ENCODE measurements around the gene DSCAML1. TPM values are rescaled to one million over a fixed set of nuclear protein-coding genes. Genes with fewer than 3 reads are reported as not detected.

DSCAML1 gene
- total and polyA plus RNA-seq, 2 of the 8 experiments (the other 6 are each of a cell fraction or from before 2014, with no cell fraction given), result 0.19 to 0.24 TPM

- H3K14ac ChIP-seq (ENCODE audit: insufficient read length), result no peak overlapping the region
- peaks cover 5 to 18% (median 10%) of the 10 kb centered on the region in 4 experiments for H3K4me1 ChIP-seq (replicated peaks in 1 of 4; ENCODE audit: control insufficient read depth in 3 of 4, insufficient read depth in 4 of 4, low read length in 3 of 4)
- H2AK5ac ChIP-seq (ENCODE audit: low read depth, low read length), result peak overlapping the region; percentile 39; the same call in 1 of the 2 replicates
- H3K27me3 ChIP-seq (replicated peaks in 1 of 4; ENCODE audit: control insufficient read depth in 3 of 4, extremely low read depth in 1 of 4, insufficient read depth in 3 of 4, low read length in 3 of 4), result no peaks in the 10 kb centered on the region; a peak in 1 of 7 replicates
- H2BK12ac ChIP-seq (ENCODE audit: low read depth, low read length), result peak overlapping the region; percentile 0; the same call in 1 of the 2 replicates
- H3K4me2 ChIP-seq (ENCODE audit: insufficient read depth in 1 of 2, low read depth in 2 of 2, low read length in 2 of 2), result no peak overlapping the region
- DNase-seq (ENCODE audit: low read depth in 1 of 2, low spot score in 2 of 2), result no peak
- H2BK20ac ChIP-seq (ENCODE audit: low read length), result no peak overlapping the region
- H3K23ac ChIP-seq (ENCODE audit: insufficient read length), result no peak overlapping the region
- no peak overlapping the region for H2BK5ac ChIP-seq (ENCODE audit: low read depth, low read length)
- CTCF ChIA-PET (ENCODE audit: partially characterized antibody), result interaction anchor here (0.8 to 5.3 kb wide), 21 partner anchors 10 to 336 kb away, joined by 3 to 29 read pairs (median 4); no protein-coding TSS in a partner anchor
- H3K56ac ChIP-seq (replicated peaks; ENCODE audit: insufficient read length, low read depth, low read length), result no peak overlapping the region
- peaks cover 2% of the 10 kb centered on the region; the same call in 1 of the 2 replicates for H3K23me2 ChIP-seq (ENCODE audit: low read depth, low read length)
- no peak overlapping the region for H3K4me3 ChIP-seq (ENCODE audit: extremely low read depth in 1 of 4, insufficient read depth in 2 of 4, low read depth in 3 of 4, low read length in 4 of 4)
- H4K5ac ChIP-seq (ENCODE audit: insufficient read length, low read depth, low read length), result no peak overlapping the region
- no peak overlapping the region for H2BK120ac ChIP-seq (replicated peaks; ENCODE audit: low read depth, low read length)
- 87% methylated on average over 8 of the region's 15 CpGs; no CpG with 5 or more reads in 1 of the 2 experiments for WGBS, 2 experiments (ENCODE audit: extremely low coverage in 1 of 2, insufficient coverage in 1 of 2, insufficient read length in 1 of 2, insufficient replicate concordance in 2 of 2, low coverage in 1 of 2, low lambda C conversion rate in 2 of 2, missing lambda C conversion rate in 1 of 2)
- no peak overlapping the region for H3K4ac ChIP-seq (replicated peaks; ENCODE audit: insufficient read length, low read depth, low read length)
- H4K91ac ChIP-seq (replicated peaks; ENCODE audit: insufficient read length, low read length), result peak overlapping the region; percentile 7
- H4K20me1 ChIP-seq (replicated peaks in 1 of 2; ENCODE audit: control insufficient read depth in 1 of 2, insufficient read depth in 2 of 2, low read length in 2 of 2), result no peaks in the 10 kb centered on the region
- H3K36me3 ChIP-seq (ENCODE audit: control insufficient read depth in 2 of 4, insufficient read depth in 4 of 4, low read length in 3 of 4), result no peaks in the 10 kb centered on the region
- H4K8ac ChIP-seq (ENCODE audit: extremely low read depth, insufficient read depth, low read length), result no peak overlapping the region
- no peak overlapping the region for H2AFZ ChIP-seq (ENCODE audit: low read length)
- no peaks in the 10 kb centered on the region for H3K9me3 ChIP-seq (ENCODE audit: insufficient read depth in 2 of 2, low read depth in 1 of 2, low read length in 1 of 2)
- no peaks in the 10 kb centered on the region; the same call in 1 of the 2 replicates for H3K79me1 ChIP-seq (ENCODE audit: low read depth, low read length)
- H3K27ac ChIP-seq (ENCODE audit: low read depth, low read length), result no peak overlapping the region
- H3K9ac ChIP-seq (replicated peaks in 1 of 4; ENCODE audit: extremely low read depth in 1 of 4, low read depth in 3 of 4, low read length in 3 of 4), result no peak overlapping the region
- H3K18ac ChIP-seq (ENCODE audit: extremely low read depth, low read length), result no peak overlapping the region
- no peaks in the 10 kb centered on the region for H3K79me2 ChIP-seq (ENCODE audit: control insufficient read depth in 1 of 2, insufficient read depth in 2 of 2, low read length in 2 of 2)
- H2BK15ac ChIP-seq (ENCODE audit: low read length), result no peak overlapping the region
- POLR2A ChIA-PET (ENCODE audit: partially characterized antibody), result interaction anchor here (0.8 kb wide), 1 partner anchor 64 kb away, joined by 3 read pairs; no protein-coding TSS in a partner anchor
- FAIRE-seq, result no peak
- TF ChIP-seq RFX5 (IDR thresholded peaks at IDR 0.05; ENCODE audit: borderline replicate concordance, low read depth, low read length), result no peak
- TF ChIP-seq SIX5 (IDR thresholded peaks at IDR 0.05; ENCODE audit: low read depth, low read length), result no peak
- TF ChIP-seq BACH1 (IDR thresholded peaks at IDR 0.05; ENCODE audit: low read length), result no peak
- no peak for TF ChIP-seq CBX8 (IDR thresholded peaks at IDR 0.05; ENCODE audit: borderline replicate concordance, low read depth, low read length)
- TF ChIP-seq POU5F1 (IDR thresholded peaks at IDR 0.05; ENCODE audit: low read depth, low read length), result no peak
- no peak for TF ChIP-seq SUZ12 (IDR thresholded peaks at IDR 0.05; ENCODE audit: low read length)
- no peak for TF ChIP-seq CHD1 (IDR thresholded peaks at IDR 0.05; ENCODE audit: low read depth, low read length)
- TF ChIP-seq BCL11A (IDR thresholded peaks at IDR 0.05; ENCODE audit: low read depth in 2 of 2, low read length in 2 of 2), result no peak
- no peak for TF ChIP-seq FOSL1 (IDR thresholded peaks at IDR 0.05; ENCODE audit: insufficient read depth, low read depth, low read length)
- no peak for TF ChIP-seq GTF2F1 (IDR thresholded peaks at IDR 0.05; ENCODE audit: borderline replicate concordance, low read depth, low read length)
- no peak for TF ChIP-seq SP4 (IDR thresholded peaks at IDR 0.05; ENCODE audit: low read length)
- TF ChIP-seq, protein P1, sequence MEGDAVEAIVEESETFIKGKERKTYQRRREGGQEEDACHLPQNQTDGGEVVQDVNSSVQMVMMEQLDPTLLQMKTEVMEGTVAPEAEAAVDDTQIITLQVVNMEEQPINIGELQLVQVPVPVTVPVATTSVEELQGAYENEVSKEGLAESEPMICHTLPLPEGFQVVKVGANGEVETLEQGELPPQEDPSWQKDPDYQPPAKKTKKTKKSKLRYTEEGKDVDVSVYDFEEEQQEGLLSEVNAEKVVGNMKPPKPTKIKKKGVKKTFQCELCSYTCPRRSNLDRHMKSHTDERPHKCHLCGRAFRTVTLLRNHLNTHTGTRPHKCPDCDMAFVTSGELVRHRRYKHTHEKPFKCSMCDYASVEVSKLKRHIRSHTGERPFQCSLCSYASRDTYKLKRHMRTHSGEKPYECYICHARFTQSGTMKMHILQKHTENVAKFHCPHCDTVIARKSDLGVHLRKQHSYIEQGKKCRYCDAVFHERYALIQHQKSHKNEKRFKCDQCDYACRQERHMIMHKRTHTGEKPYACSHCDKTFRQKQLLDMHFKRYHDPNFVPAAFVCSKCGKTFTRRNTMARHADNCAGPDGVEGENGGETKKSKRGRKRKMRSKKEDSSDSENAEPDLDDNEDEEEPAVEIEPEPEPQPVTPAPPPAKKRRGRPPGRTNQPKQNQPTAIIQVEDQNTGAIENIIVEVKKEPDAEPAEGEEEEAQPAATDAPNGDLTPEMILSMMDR (IDR thresholded peaks at IDR 0.05; ENCODE audit: control extremely low read depth in 1 of 3, insufficient read depth in 1 of 3, low read depth in 1 of 3, low read length in 3 of 3), result no peak
Measured at GRCh38 chr11:117480221-117480620, 316.8 kb downstream of the DSCAML1 start.

All from H1 (cell line).